ENCODE measurements around the gene PRKAG2.

DNA sequence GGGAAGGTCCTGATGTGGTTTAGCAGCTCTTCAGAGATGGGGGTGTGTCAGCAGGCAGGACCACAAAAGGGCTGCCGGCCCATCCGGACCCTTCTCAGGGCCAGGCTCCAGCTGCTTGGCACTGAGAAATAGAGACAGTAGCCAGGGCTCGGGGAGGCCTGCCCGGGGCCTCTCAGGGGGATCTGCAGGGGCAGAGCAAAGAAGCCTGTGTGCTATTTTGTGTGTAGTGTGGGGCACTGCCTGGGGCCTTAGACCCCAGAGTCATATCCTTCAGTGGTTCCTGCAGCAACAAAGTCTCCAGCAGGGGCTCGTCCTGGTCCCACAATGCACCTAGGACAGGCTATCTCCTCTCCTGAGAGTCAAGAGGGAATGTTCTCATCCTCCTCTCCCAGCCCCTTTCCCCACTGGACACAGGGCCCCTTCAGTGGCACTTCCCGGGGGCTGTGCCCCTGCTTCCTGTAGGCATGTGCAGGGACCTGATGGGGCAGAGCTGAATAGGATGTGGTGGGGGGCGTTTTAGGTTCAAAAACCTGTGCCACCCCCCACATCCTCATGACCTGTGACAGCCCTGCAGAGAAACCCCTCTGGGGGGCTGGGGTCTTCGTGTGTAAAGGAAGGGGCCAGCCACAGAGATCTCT, 197.7 kb downstream of the PRKAG2 start:
- TF ChIP-seq EZH2 (IDR thresholded peaks at IDR 0.05) (no peak), POLR2AphosphoS5 (IDR thresholded peaks at IDR 0.05; ENCODE audit: borderline replicate concordance, low read depth, low read length) (no peak)

Data from SK-N-MC (cell line).